ENCODE data around the gene FMO3. TPM values are rescaled to one million over a fixed set of nuclear protein-coding genes. Genes with fewer than 3 reads are reported as not detected.

Gene FMO3
- total RNA-seq, 1 experiment from 2014 or later, result 0.12 TPM

- no peaks in the 10 kb centered on the region for H3K4me1 ChIP-seq (ENCODE audit: control insufficient read depth in 1 of 2, insufficient read depth in 2 of 2, low read length in 2 of 2)
- no peaks in the 10 kb centered on the region for H3K79me2 ChIP-seq (ENCODE audit: insufficient read depth, low read length)
- POLR2A ChIA-PET, result no interaction called here
- ATAC-seq (no peak), DNase-seq (ENCODE audit: low read depth, low spot score) (no peak)
- no peaks in the 10 kb centered on the region for H3K9me2 ChIP-seq (ENCODE audit: insufficient read depth)
- H3K4me3 ChIP-seq (replicated peaks in 1 of 2; ENCODE audit: low read depth in 1 of 2, low read length in 2 of 2), result no peak overlapping the region
- no peak overlapping the region for H3K9ac ChIP-seq (ENCODE audit: low read length)
- no peak for TF ChIP-seq ZFX (IDR thresholded peaks at IDR 0.05)
- no peak for TF ChIP-seq EZH2phosphoT487 (IDR thresholded peaks at IDR 0.05; ENCODE audit: borderline replicate concordance)
- no peak for TF ChIP-seq CEBPB (IDR thresholded peaks at IDR 0.05; ENCODE audit: low read depth)
- no peak for TF ChIP-seq EGR1 (IDR thresholded peaks at IDR 0.05; ENCODE audit: low read depth)
- TF ChIP-seq REST (IDR thresholded peaks at IDR 0.05; ENCODE audit: low read depth), result no peak
- TF ChIP-seq ZBTB33 (IDR thresholded peaks at IDR 0.05; ENCODE audit: extremely low read depth, insufficient replicate concordance, low read length), result no peak
- TF ChIP-seq SRF (IDR thresholded peaks at IDR 0.05; ENCODE audit: low read depth), result no peak
- no peaks in the 10 kb centered on the region for H4K20me1 ChIP-seq (ENCODE audit: insufficient read depth)
- H3K36me3 ChIP-seq (ENCODE audit: control insufficient read depth in 1 of 2, insufficient read depth in 2 of 2, low read length in 2 of 2), result no peaks in the 10 kb centered on the region
- RAD21 ChIA-PET (ENCODE audit: low non-redundant PET in 1 of 2, low total read pairs in 2 of 2, uncharacterized antibody in 2 of 2, unreplicated experiment in 2 of 2), result no interaction called here
- H3K27me3 ChIP-seq (ENCODE audit: insufficient read depth, low read length), result no peaks in the 10 kb centered on the region
- CTCF ChIA-PET, result no interaction called here
- no peak overlapping the region for H2AFZ ChIP-seq (ENCODE audit: low read depth, low read length, poor library complexity, severe bottlenecking)
- no TSS peak for BruUV-seq (replicated peaks)
- H3K9me3 ChIP-seq (ENCODE audit: control insufficient read depth in 1 of 2, insufficient read depth in 1 of 2, low read depth in 1 of 2, low read length in 2 of 2), result no peaks in the 10 kb centered on the region
- intact Hi-C loops (cut with micrococcal nuclease), result no loop called here
- H3K27ac ChIP-seq (ENCODE audit: low read depth, low read length), result no peak overlapping the region
- H3K4me2 ChIP-seq (ENCODE audit: low read length), result no peak overlapping the region
Measured at GRCh38 chr1:171127099-171127498, 36.4 kb downstream of the FMO3 start.

Data from HCT116 (cell line).